Subcutaneous adipose tissue (tissue), 4 donors: ENCODE data around the gene CLIC5. TPM values are rescaled to one million over a fixed set of nuclear protein-coding genes. Genes with fewer than 3 reads are reported as not detected.

Experiments used
- total RNA-seq, 4 donors: library from RNA; depleted of rRNA; stranded (reverse); fragments of >200 nt; gene quantifications; one replicate each; pipeline ENCODE4 v1.1.0, GENCODE V29; 2016
- TF ChIP-seq, protein P1 (sequence below): fragments of 450-650 bp; IDR thresholded peaks from one replicate; pipeline ENCODE4 v1.5.1; 2016; ENCODE audit warnings: low read depth, mild to moderate bottlenecking, control low read depth, antibody characterized with exemption, moderate library complexity

CLIC5 gene
- total RNA-seq, 4 donors from 2014 or later, result 2.0 to 15.2 (median 8.5) TPM

DNA sequence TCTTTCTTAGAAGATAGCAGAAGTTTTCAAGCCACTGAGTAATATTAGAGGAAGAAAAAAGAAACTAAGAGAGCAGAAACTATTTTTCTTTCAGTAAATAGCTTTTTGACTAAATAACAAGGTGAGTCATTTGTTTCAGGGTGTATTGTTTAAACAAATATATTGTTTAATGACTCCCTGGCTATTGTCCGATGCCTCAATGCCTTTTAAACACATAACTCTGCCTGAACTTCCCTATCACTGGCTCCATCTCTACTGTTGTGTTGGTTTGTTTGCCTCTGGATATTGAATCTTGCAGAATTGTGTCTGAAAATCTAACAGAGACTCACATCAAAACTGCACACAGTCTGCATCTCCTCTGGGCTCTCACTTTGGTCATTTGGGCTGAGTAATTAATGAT is 19.6 kb upstream of the CLIC5 start:
- TF ChIP-seq, protein P1, sequence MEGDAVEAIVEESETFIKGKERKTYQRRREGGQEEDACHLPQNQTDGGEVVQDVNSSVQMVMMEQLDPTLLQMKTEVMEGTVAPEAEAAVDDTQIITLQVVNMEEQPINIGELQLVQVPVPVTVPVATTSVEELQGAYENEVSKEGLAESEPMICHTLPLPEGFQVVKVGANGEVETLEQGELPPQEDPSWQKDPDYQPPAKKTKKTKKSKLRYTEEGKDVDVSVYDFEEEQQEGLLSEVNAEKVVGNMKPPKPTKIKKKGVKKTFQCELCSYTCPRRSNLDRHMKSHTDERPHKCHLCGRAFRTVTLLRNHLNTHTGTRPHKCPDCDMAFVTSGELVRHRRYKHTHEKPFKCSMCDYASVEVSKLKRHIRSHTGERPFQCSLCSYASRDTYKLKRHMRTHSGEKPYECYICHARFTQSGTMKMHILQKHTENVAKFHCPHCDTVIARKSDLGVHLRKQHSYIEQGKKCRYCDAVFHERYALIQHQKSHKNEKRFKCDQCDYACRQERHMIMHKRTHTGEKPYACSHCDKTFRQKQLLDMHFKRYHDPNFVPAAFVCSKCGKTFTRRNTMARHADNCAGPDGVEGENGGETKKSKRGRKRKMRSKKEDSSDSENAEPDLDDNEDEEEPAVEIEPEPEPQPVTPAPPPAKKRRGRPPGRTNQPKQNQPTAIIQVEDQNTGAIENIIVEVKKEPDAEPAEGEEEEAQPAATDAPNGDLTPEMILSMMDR, result no peak

DNA sequence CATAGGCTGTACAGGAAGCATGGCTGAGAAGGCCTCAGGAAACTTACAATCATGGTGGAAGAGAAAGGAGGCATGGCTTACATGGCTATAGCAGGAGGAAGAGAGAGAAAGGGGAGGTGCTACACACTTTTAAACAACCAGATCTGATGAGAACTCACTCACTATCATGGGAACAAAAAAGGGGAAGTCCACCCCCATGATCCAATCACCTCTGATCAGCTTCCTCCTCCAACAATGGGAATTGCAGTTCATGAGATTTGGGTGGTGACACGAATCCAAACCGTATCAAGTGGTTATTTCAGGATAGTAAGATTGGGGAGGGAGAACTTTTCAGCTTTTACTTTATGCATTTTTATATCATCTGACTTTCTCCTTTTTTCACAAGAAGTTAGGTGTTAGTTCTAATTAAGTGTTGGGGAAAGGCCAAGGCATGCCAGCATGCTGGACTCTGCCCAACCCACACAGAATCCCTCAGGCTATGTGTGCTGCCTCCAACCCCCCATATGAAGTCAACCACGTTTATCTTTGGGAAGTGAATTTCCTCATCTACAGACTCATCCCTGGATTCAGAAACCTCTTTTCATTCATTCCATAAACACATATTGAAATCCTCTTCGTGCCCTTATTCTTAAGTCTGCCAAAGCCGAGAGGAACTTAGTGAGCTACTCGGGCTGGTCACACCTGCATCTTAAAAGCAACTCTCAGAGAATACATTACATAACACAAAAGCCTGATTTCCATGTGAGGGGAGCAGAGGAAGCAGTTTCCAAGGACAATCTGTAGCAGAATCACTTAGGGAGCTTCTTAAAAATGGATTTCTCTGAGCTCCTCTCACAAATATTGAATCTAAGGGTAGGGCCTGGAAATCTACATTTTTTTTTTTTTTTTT is 16.7 kb upstream of the CLIC5 start:
- TF ChIP-seq, protein P1, result no peak

DNA sequence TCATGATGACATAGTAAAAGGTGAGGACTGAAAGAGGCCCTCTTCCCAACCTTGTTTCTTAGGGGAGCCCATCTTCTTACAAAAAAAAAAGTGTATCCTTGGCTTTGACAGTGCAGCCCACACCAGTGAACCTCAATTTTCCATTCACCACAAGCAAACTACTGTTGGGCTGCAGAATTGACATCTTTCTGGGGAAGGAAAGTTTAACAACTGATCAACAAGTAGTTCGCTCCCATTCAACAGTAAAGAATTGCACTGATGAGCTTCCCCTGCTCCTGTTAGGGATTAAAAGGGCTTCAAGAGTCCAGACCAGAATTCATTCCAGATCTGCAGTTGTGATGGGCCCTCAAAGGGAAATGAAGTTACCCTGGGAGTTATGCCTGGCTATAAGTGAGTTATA is 13.9 kb upstream of the CLIC5 start:
- TF ChIP-seq, protein P1, result no peak

DNA sequence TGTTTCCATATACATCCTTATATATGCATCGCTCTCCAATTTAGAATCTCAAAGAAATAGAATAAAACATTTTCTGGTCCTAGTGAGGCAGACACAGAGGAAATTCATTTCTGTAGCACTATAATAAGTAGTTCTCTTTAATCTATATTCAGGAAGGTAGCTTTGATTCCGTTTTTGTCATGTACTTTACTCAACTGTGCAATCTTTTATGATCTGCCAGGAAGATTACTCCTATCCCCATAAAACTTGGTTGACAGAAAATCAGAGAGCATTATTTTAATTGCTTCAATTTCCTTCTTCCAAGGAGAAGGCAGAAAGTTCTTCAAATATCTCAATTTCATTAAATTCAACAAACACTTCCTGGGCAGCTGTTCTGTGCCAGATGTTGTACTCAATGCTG is 10.6 kb upstream of the CLIC5 start:
- TF ChIP-seq, protein P1, result no peak

DNA sequence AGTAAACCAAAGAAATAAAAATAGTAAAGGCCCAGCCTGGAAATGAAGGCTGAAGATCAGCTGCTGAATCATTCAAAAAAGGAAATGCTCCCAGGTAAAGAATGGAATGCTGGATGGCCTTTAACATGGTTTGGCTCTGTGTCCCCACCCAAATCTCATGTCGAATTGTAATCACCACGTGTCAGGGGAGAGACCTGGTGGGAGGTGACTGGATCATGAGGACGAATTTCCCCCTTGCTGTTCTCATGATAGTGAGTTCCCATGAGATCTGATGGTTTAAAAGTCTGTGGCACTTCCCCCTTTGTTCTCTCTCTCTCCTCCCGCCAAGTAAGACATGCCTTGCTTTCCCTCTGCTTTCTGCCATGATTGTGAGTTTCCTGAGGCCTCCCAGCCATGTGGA is 9.9 kb upstream of the CLIC5 start:
- TF ChIP-seq, protein P1, result no peak

DNA sequence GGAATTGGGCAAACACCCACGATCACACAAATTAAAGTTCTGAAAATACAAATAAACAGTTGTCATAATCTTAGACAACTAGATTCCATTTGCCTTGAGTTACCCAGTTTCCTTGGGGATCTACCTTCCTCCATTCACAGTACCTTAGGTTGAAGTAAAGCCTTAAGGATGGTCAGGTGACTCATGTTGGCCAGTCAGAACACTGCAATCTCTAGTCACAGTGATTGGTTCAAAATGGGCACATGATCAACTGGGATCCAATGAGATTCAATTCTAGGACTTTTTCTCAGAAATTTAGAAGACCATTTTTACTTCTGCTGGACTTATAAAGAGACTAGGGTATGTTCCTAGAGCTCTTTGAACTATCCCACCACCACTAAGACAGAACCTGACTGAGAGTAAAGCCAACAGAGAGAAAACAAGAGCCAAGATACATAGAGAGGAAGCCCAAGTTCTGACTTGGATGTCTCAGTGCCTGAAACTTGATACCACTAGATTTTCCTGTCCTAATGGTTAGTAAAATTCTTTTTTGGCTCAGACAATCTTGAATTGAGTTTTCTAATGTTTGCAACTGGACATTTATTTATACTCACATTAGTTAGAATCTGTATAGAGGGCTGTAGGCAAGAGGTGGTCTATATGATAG is 8.6 kb upstream of the CLIC5 start:
- TF ChIP-seq, protein P1, result no peak

DNA sequence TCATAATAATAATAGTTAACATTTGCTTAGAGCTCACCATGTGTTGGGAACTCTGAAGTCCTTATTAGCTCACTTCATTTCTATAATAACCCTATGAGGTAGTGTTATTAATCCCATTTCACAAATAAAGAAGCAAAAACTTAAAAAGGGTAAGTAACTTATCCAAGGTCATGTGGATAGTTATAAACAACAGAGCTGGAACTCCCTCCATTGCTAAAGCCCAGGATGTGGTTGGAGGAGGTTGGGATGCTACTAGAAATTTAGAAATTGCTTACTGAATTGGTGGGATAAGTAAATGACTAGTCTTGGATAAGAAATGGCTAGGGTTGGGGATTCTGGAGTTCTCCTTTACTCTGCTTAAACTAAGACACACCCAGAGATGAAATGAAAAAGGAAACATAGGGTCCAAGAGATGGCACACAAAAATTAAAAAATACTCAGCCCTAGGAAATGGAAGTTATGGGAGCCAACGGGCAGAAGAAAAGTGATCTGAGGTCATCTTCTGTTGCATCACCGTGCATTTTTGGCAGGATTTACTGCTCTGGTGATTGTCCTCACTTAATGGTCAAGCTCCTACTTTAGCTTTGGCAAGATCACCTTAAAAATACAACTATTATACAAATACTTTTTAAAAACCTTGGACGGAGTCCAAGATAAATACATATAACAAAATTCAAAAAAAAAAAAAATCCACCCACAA is 7.7 kb upstream of the CLIC5 start:
- TF ChIP-seq, protein P1, result no peak
